K562 (cell line): ENCODE measurements around the gene GMIP. TPM values are rescaled to one million over a fixed set of nuclear protein-coding genes. Genes with fewer than 3 reads are reported as not detected.

Experiments
- CREB1 ChIP-seq, 2 experiments: sonication (generic) in 1 of 2; formaldehyde crosslinking in 1 of 2; IDR thresholded peaks; 2 replicates each; pipeline versions ENCODE4 v1.6.1 to v1.8.0; 2012 to 2022; ENCODE audit warnings: inconsistent platforms in 1 of 2, mild to moderate bottlenecking in 1 of 2, missing genetic modification reagents in 1 of 2, moderate library complexity in 1 of 2
- EGR1 ChIP-seq: fragments of 450-650 bp; conservative IDR thresholded peaks from 2 replicates; pipeline ENCODE4 v1.6.1; 2017; ENCODE audit warnings: mild to moderate bottlenecking
- EP400 ChIP-seq: fragments of 450-650 bp; IDR thresholded peaks from 2 replicates; pipeline ENCODE4 v1.6.1; 2017; ENCODE audit warnings: antibody characterized with exemption, mild to moderate bottlenecking, moderate library complexity
- FIP1L1 ChIP-seq: fragments of 200-400 bp; formaldehyde crosslinking; IDR thresholded peaks from 2 replicates; pipeline ENCODE4 v1.6.1; 2018; ENCODE audit warnings: mild to moderate bottlenecking, low read depth, low read length; ENCODE audit not compliant: poor library complexity, severe bottlenecking
- KAT7 ChIP-seq: sonication (generic); formaldehyde crosslinking; IDR thresholded peaks from 2 replicates; pipeline ENCODE4 v1.8.0; 2022; ENCODE audit warnings: missing genetic modification reagents, mild to moderate bottlenecking, borderline replicate concordance
- L3MBTL2 ChIP-seq: fragments of 450-650 bp; IDR thresholded peaks from 2 replicates; pipeline ENCODE4 v1.6.1; 2016; ENCODE audit warnings: mild to moderate bottlenecking, moderate library complexity
- MBD2 ChIP-seq: sonication (generic); IDR thresholded peaks from 2 replicates; pipeline ENCODE4 v1.6.1; 2016; ENCODE audit warnings: low read depth, borderline replicate concordance
- MXI1 ChIP-seq: IDR thresholded peaks from 2 replicates; pipeline ENCODE4 v1.6.1; 2011; ENCODE audit warnings: low read depth, mild to moderate bottlenecking, improper control_type of control experiment, low read length
- NFIC ChIP-seq: fragments of 450-650 bp; IDR thresholded peaks from 2 replicates; pipeline ENCODE4 v1.6.1; 2017; ENCODE audit warnings: mild to moderate bottlenecking, inconsistent platforms
- NFYB ChIP-seq: IDR thresholded peaks from 2 replicates; pipeline ENCODE4 v1.6.1; 2011; ENCODE audit warnings: mild to moderate bottlenecking, moderate library complexity; ENCODE audit not compliant: insufficient read length; ENCODE audit errors: extremely low read depth
- NONO ChIP-seq, 2 experiments: fragments of 200-400 bp in 1 of 2; fragments of 450-650 bp in 1 of 2; formaldehyde crosslinking in 1 of 2; IDR thresholded peaks; 2 replicates each; pipeline ENCODE4 v1.6.1; 2017; ENCODE audit warnings: low read depth in 2 of 2, mild to moderate bottlenecking in 2 of 2, moderate library complexity in 2 of 2, low read length in 1 of 2
- NRF1 ChIP-seq, 2 experiments: fragments of 450-650 bp; IDR thresholded peaks in 1 of 2; conservative IDR thresholded peaks in 1 of 2; 2 replicates each; pipeline ENCODE4 v1.6.1; 2014; ENCODE audit warnings: mild to moderate bottlenecking in 2 of 2
- POLR2B ChIP-seq: fragments of 450-650 bp; IDR thresholded peaks from 2 replicates; pipeline ENCODE4 v1.6.1; 2018; ENCODE audit warnings: low read depth; ENCODE audit not compliant: partially characterized antibody
- POLR2G ChIP-seq: fragments of 200-400 bp; formaldehyde crosslinking; IDR thresholded peaks from 2 replicates; pipeline ENCODE4 v1.6.1; 2017; ENCODE audit warnings: low read depth, mild to moderate bottlenecking, antibody characterized with exemption, low read length, moderate library complexity
- RBM25 ChIP-seq: fragments of 200-400 bp; formaldehyde crosslinking; IDR thresholded peaks from 2 replicates; pipeline ENCODE4 v1.6.1; 2018; ENCODE audit warnings: low read length, low read depth, moderate library complexity; ENCODE audit not compliant: severe bottlenecking
- RHOXF2B ChIP-seq: fragments of 250-450 bp; sonication (Bioruptor Pico); conservative IDR thresholded peaks from 2 replicates; pipeline ENCODE4 v1.5.1; 2021
- RUNX1 ChIP-seq: sonication (generic); IDR thresholded peaks from 2 replicates; pipeline ENCODE4 v1.6.1; 2016; ENCODE audit warnings: antibody characterized with exemption, low read depth
- SNRNP70 ChIP-seq: fragments of 200-400 bp; formaldehyde crosslinking; optimal IDR thresholded peaks from 2 replicates; pipeline ENCODE3; 2017; ENCODE audit warnings: low read depth, low read length
- SREBF2 ChIP-seq: sonication (generic); formaldehyde crosslinking; IDR thresholded peaks from 2 replicates; pipeline ENCODE4 v1.4.0; 2020; ENCODE audit warnings: mild to moderate bottlenecking, missing genetic modification reagents
- SRSF7 ChIP-seq: fragments of 200-400 bp; formaldehyde crosslinking; optimal IDR thresholded peaks from 2 replicates; pipeline ENCODE3; 2017; ENCODE audit warnings: mild to moderate bottlenecking, low read depth, low read length
- TCF7 ChIP-seq: sonication (generic); IDR thresholded peaks from 2 replicates; pipeline ENCODE4 v1.6.1; 2016; ENCODE audit warnings: antibody characterized with exemption, borderline replicate concordance
- U2AF2 ChIP-seq: fragments of 200-400 bp; formaldehyde crosslinking; optimal IDR thresholded peaks from 2 replicates; pipeline ENCODE3; 2017; ENCODE audit warnings: low read depth, mild to moderate bottlenecking, low read length
- USF2 ChIP-seq: sonication (generic); formaldehyde crosslinking; IDR thresholded peaks from 2 replicates; pipeline ENCODE4 v1.5.0; 2020; ENCODE audit warnings: missing genetic modification reagents
- YY1 ChIP-seq, 3 experiments: IDR thresholded peaks; 2 replicates each; pipeline ENCODE4 v1.6.1; 2011; ENCODE audit warnings: low read length in 2 of 3, mild to moderate bottlenecking in 2 of 3, moderate library complexity in 2 of 3, borderline replicate concordance in 1 of 3, control low read depth in 1 of 3, low read depth in 1 of 3; ENCODE audit not compliant: insufficient read depth in 3 of 3, insufficient replicate concordance in 2 of 3, control insufficient read depth in 1 of 3, insufficient read length in 1 of 3; ENCODE audit errors: extremely low read depth in 1 of 3
- ZNF134 ChIP-seq: fragments of 250-450 bp; sonication (Bioruptor Pico); conservative IDR thresholded peaks from 2 replicates; pipeline ENCODE4 v1.4.0; 2020
- ZNF212 ChIP-seq: fragments of 450-650 bp; formaldehyde crosslinking; IDR thresholded peaks from 2 replicates; pipeline ENCODE4 v1.4.0; 2020; ENCODE audit warnings: mild to moderate bottlenecking
- ZNF764 ChIP-seq: fragments of 250-450 bp; sonication (Bioruptor Pico); IDR thresholded peaks from 2 replicates; pipeline ENCODE4 v1.4.0; 2020; ENCODE audit warnings: low read depth, mild to moderate bottlenecking, moderate library complexity
- polyA plus RNA-seq, 8 experiments: library from polyadenylated mRNA; depleted of rRNA in 4 of 8; stranded (reverse) in 5 of 8; unstranded in 3 of 8; fragments of >200 nt; fragmentation: Nextera tagmentation in 2 of 8; fragmentation: Illumina TruSeq in 1 of 8; extraction: Ambion mirVana in 2 of 8; extraction: Trizol in 1 of 8; gene quantifications; 2 replicates each; pipeline versions ENCODE4 v1.2.1 to v1.2.3, GENCODE V29; 2011 to 2014; ENCODE audit warnings: inconsistent platforms in 1 of 8, missing spikeins in 1 of 8
- total RNA-seq, 7 experiments: library from RNA; depleted of rRNA in 6 of 7; stranded (reverse); fragments of >200 nt in 6 of 7; fragmentation: Illumina TruSeq in 2 of 7; extraction: Trizol in 2 of 7; gene quantifications; 2 replicates each; pipeline versions ENCODE4 v1.2.1 to v1.2.3, GENCODE V29; 2011 to 2021; ENCODE audit warnings: low replicate concordance in 1 of 7
- TF ChIP-seq, protein P1 (sequence below): fragments of 450-650 bp; IDR thresholded peaks from 2 replicates; pipeline ENCODE4 v1.6.1; 2016; ENCODE audit warnings: missing biosample characterization, missing genetic modification characterization

The GMIP gene
- total and polyA plus RNA-seq, 9 of the 15 experiments (the other 6 are each of a cell fraction or from before 2014, with no cell fraction given), result 0.14 to 15.8 (median 3.2) TPM

- TF ChIP-seq RHOXF2B (CRISPR knock-in tag) (no peak), L3MBTL2 (peak; percentile 94), SRSF7 (no peak), EGR1 (peak; percentile 81), ZNF764 (CRISPR knock-in tag) (no peak), CREB1 (IDR thresholded peaks at IDR 0.05) (peak; percentile 29; the same call in 1 of the 2 replicates), CREB1 (CRISPR knock-in tag; IDR thresholded peaks at IDR 0.05) (no peak; the same call in 1 of the 2 replicates), NRF1 (conservative IDR thresholded peaks at IDR 0.05 in 1 of 2, IDR thresholded peaks at IDR 0.05 in 1 of 2) (peak; percentile 77 to 83), ZNF134 (no peak), POLR2B (no peak), SREBF2 (CRISPR knock-in tag) (no peak), MXI1 (peak; percentile 87), EP400 (no peak), FIP1L1 (peak; percentile 42), USF2 (CRISPR knock-in tag) (no peak), NFYB (peak; percentile 43), NFIC (peak; percentile 79), SNRNP70 (no peak), KAT7 (no peak), POLR2G (peak; percentile 77), NONO (IDR thresholded peaks at IDR 0.05; ENCODE audit: low read depth in 2 of 2, low read length in 1 of 2) (peak in 1 of 2 experiments; percentile 60; a peak in 1 of 4 replicates), MBD2 (peak; percentile 57; the same call in 1 of the 2 replicates), TCF7 (no peak), RUNX1 (no peak), ZNF212 (CRISPR knock-in tag) (no peak), RBM25 (peak; percentile 55), YY1 (IDR thresholded peaks at IDR 0.05; ENCODE audit: borderline replicate concordance in 1 of 3, control insufficient read depth in 1 of 3, extremely low read depth in 1 of 3, insufficient read depth in 3 of 3, insufficient read length in 1 of 3, insufficient replicate concordance in 2 of 3, low read depth in 1 of 3, low read length in 2 of 3) (peak in 2 of 3 experiments; percentile 67), U2AF2 (no peak)
- TF ChIP-seq, protein P1, sequence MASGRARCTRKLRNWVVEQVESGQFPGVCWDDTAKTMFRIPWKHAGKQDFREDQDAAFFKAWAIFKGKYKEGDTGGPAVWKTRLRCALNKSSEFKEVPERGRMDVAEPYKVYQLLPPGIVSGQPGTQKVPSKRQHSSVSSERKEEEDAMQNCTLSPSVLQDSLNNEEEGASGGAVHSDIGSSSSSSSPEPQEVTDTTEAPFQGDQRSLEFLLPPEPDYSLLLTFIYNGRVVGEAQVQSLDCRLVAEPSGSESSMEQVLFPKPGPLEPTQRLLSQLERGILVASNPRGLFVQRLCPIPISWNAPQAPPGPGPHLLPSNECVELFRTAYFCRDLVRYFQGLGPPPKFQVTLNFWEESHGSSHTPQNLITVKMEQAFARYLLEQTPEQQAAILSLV (tag), result no peak
These were observed 25.0 kb downstream of the GMIP start, which contains the start of gene PBX4 (continued) for GRCh38 chr19:19618219-19619051.
